Astrocyte (in vitro differentiated cells and primary cell): Measurements from ENCODE around the gene TARS2. TPM values are rescaled to one million over a fixed set of nuclear protein-coding genes. Genes with fewer than 3 reads are reported as not detected.

Source experiments
- DNase-seq: peaks from one replicate; pipeline ENCODE4 v3.0.0-alpha.2; 2010; ENCODE audit warnings: low read depth
- FAIRE-seq: peaks from 2 replicates; lab custom pipeline; 2011; peaks lifted over from hg19 to GRCh38; lab: Jason Lieb, UNC
- H2AFZ ChIP-seq: 2 replicates; pipeline ENCODE4 v1.6.0; 2012; ENCODE audit warnings: low read depth, low read length, inconsistent platforms
- H3K27ac ChIP-seq: 2 replicates; pipeline ENCODE4 v1.5.1; 2011; ENCODE audit warnings: low read depth, low read length, inconsistent platforms
- H3K27me3 ChIP-seq: 2 replicates; pipeline ENCODE4 v1.6.0; 2011; ENCODE audit warnings: low read length, inconsistent platforms; ENCODE audit not compliant: insufficient read depth
- H3K36me3 ChIP-seq: 2 replicates; pipeline ENCODE4 v1.5.1; 2011; ENCODE audit warnings: low read length, inconsistent platforms; ENCODE audit not compliant: insufficient read depth
- H3K4me1 ChIP-seq: 2 replicates; pipeline ENCODE4 v1.5.1; 2011; ENCODE audit warnings: low read length, inconsistent platforms; ENCODE audit not compliant: insufficient read depth
- H3K4me2 ChIP-seq: 2 replicates; pipeline ENCODE4 v1.6.0; 2012; ENCODE audit warnings: low read length, inconsistent platforms
- H3K4me3 ChIP-seq: 2 replicates; pipeline ENCODE4 v1.5.1; 2011; ENCODE audit warnings: low read depth, mild to moderate bottlenecking, low read length, inconsistent platforms; ENCODE audit not compliant: insufficient read depth
- H3K79me2 ChIP-seq: 2 replicates; pipeline ENCODE4 v1.6.0; 2012; ENCODE audit warnings: mild to moderate bottlenecking, low read length, inconsistent platforms; ENCODE audit not compliant: insufficient read depth
- H3K9ac ChIP-seq: 2 replicates; pipeline ENCODE4 v1.6.0; 2012; ENCODE audit warnings: mild to moderate bottlenecking, low read length, inconsistent platforms
- H3K9me3 ChIP-seq: 2 replicates; pipeline ENCODE4 v1.5.1; 2012; ENCODE audit warnings: low read depth, mild to moderate bottlenecking, low read length, inconsistent platforms; ENCODE audit not compliant: insufficient read depth
- H4K20me1 ChIP-seq: 2 replicates; pipeline ENCODE4 v1.6.0; 2012; ENCODE audit warnings: low read length, inconsistent platforms; ENCODE audit not compliant: insufficient read depth
- H3K27ac Mint-ChIP-seq: one replicate; pipeline ENCODE4 v1.8.0; 2021; ENCODE audit warnings: mild to moderate bottlenecking, mixed read lengths; ENCODE audit not compliant: unreplicated experiment
- H3K27me3 Mint-ChIP-seq: one replicate; pipeline ENCODE4 v1.8.0; 2021; ENCODE audit warnings: low read depth, mixed read lengths; ENCODE audit not compliant: unreplicated experiment
- H3K36me3 Mint-ChIP-seq: one replicate; pipeline ENCODE4 v1.8.0; 2021; ENCODE audit warnings: low read depth, mixed read lengths; ENCODE audit not compliant: unreplicated experiment
- H3K4me1 Mint-ChIP-seq: one replicate; pipeline ENCODE4 v1.8.0; 2021; ENCODE audit warnings: low read depth, mixed read lengths; ENCODE audit not compliant: unreplicated experiment
- H3K4me3 Mint-ChIP-seq: one replicate; pipeline ENCODE4 v1.8.0; 2021; ENCODE audit warnings: mild to moderate bottlenecking, moderate library complexity, mixed read lengths; ENCODE audit not compliant: unreplicated experiment
- H3K9me3 Mint-ChIP-seq: one replicate; pipeline ENCODE4 v1.8.0; 2021; ENCODE audit warnings: mild to moderate bottlenecking, mixed read lengths; ENCODE audit not compliant: unreplicated experiment
- CTCF ChIP-seq: IDR thresholded peaks from 2 replicates; pipeline ENCODE4 v1.5.1; 2011; ENCODE audit warnings: low read depth, mild to moderate bottlenecking, inconsistent platforms, low read length, moderate library complexity; ENCODE audit not compliant: insufficient read depth
- EZH2 ChIP-seq: IDR thresholded peaks from 2 replicates; pipeline ENCODE4 v1.6.1; 2012; ENCODE audit warnings: mild to moderate bottlenecking, low read length, inconsistent platforms; ENCODE audit not compliant: insufficient read depth
- total RNA-seq: library from RNA; stranded (reverse); gene quantifications from 2 replicates; pipeline ENCODE4 v1.2.1, GENCODE V29; 2021

Gene TARS2
- total RNA-seq, 1 donor from 2014 or later = 15.5 TPM

- no peaks in the 10 kb centered on the region for H3K27me3 Mint-ChIP-seq
- Histone ChIP-seq H4K20me1 (no peaks in the 10 kb centered on the region), H3K79me2 (no peaks in the 10 kb centered on the region), H2AFZ (peak overlapping the region; percentile 64), H3K27ac (peak overlapping the region; percentile 94), H3K4me3 (no peak overlapping the region), H3K9ac (peak overlapping the region; percentile 82), H3K27me3 (no peaks in the 10 kb centered on the region), H3K36me3 (no peaks in the 10 kb centered on the region), H3K4me2 (peak overlapping the region; percentile 71), H3K9me3 (no peaks in the 10 kb centered on the region), H3K4me1 (peaks cover 31% of the 10 kb centered on the region)
- peaks cover 31% of the 10 kb centered on the region for H3K4me1 Mint-ChIP-seq
- H3K4me3 Mint-ChIP-seq = peak overlapping the region; percentile 12
- no peaks in the 10 kb centered on the region for H3K9me3 Mint-ChIP-seq
- peak overlapping the region; percentile 98 for H3K27ac Mint-ChIP-seq
- peak; percentile 83 for DNase-seq
- peak; percentile 5 for FAIRE-seq
- no peak for TF ChIP-seq EZH2
- TF ChIP-seq CTCF = no peak
- no peaks in the 10 kb centered on the region for H3K36me3 Mint-ChIP-seq
These were observed 50.8 kb downstream of the TARS2 start for GRCh38 chr1:150537732-150538684.

GRCh38 chr1:150543500-150544143, 56.4 kb downstream of the TARS2 start:
- Mint-ChIP-seq H3K4me1 (peaks cover 4% of the 10 kb centered on the region), H3K36me3 (no peaks in the 10 kb centered on the region), H3K27ac (peak overlapping the region; percentile 58), H3K4me3 (no peak overlapping the region), H3K9me3 (no peaks in the 10 kb centered on the region), H3K27me3 (no peaks in the 10 kb centered on the region)
- Histone ChIP-seq H3K4me3 (no peak overlapping the region), H3K9ac (no peak overlapping the region), H3K27ac (no peak overlapping the region), H3K4me2 (no peak overlapping the region), H3K27me3 (no peaks in the 10 kb centered on the region), H4K20me1 (no peaks in the 10 kb centered on the region), H3K4me1 (peaks cover 4% of the 10 kb centered on the region), H3K79me2 (no peaks in the 10 kb centered on the region), H2AFZ (no peak overlapping the region), H3K9me3 (no peaks in the 10 kb centered on the region), H3K36me3 (no peaks in the 10 kb centered on the region)
- DNase-seq (no peak), FAIRE-seq (no peak)
- TF ChIP-seq EZH2 = no peak
- TF ChIP-seq CTCF = no peak
